ENCODE measurements around the gene COL11A2.

The COL11A2 gene

GRCh38 chr6:33114406-33114805 is 77.9 kb downstream of the COL11A2 start:
- Histone ChIP-seq H3K27ac (ENCODE audit: low read length) (no peak overlapping the region), H3K4me1 (ENCODE audit: control insufficient read depth, low read depth, low read length) (peaks cover 6% of the 10 kb centered on the region)

GRCh38 chr6:33113755-33114154 is 78.5 kb downstream of the COL11A2 start:
- no peaks in the 10 kb centered on the region for H3K27me3 ChIP-seq (ENCODE audit: control insufficient read depth, insufficient read depth, low read length)
- no peak overlapping the region for H3K4me3 ChIP-seq (ENCODE audit: low read length)
- H3K27ac ChIP-seq (ENCODE audit: low read length), result no peak overlapping the region

More at GRCh38 chr6:33114406-33114805, 77.9 kb downstream of the COL11A2 start:
- no peaks in the 10 kb centered on the region for H3K9me3 ChIP-seq (ENCODE audit: control insufficient read depth, low read depth, low read length)
- H3K4me3 ChIP-seq (ENCODE audit: low read length), result no peak overlapping the region
- no peaks in the 10 kb centered on the region for H3K36me3 ChIP-seq (ENCODE audit: control insufficient read depth, low read depth, low read length)
- H3K9ac ChIP-seq (ENCODE audit: low read length), result no peak overlapping the region
- H3K27me3 ChIP-seq (ENCODE audit: control insufficient read depth, insufficient read depth, low read length), result no peaks in the 10 kb centered on the region

More at GRCh38 chr6:33113755-33114154, 78.5 kb downstream of the COL11A2 start:
- H3K36me3 ChIP-seq (ENCODE audit: control insufficient read depth, low read depth, low read length), result no peaks in the 10 kb centered on the region
- H3K9me3 ChIP-seq (ENCODE audit: control insufficient read depth, low read depth, low read length), result no peaks in the 10 kb centered on the region
- H3K4me1 ChIP-seq (ENCODE audit: control insufficient read depth, low read depth, low read length), result no peaks in the 10 kb centered on the region
- no peak overlapping the region for H3K9ac ChIP-seq (ENCODE audit: low read length)
